PC-3 (cell line): Measurements from ENCODE around the gene ADAM15. TPM values are rescaled to one million over a fixed set of nuclear protein-coding genes. Genes with fewer than 3 reads are reported as not detected.

Experiments used
- ATAC-seq: fragments of 200-7000 bp; cut with Tn5 transposase; 2 replicates; pipeline ENCODE4 v1.9.1; 2020; ENCODE audit warnings: mild to moderate bottlenecking, moderate library complexity
- BruUV-seq: library from RNA; stranded (reverse); fragments of 400-500 nt; replicated peaks from 2 replicates; lab custom pipeline; 2021; lab: Mats Ljungman, UMichigan
- CTCF ChIA-PET: fragments of 300-600 bp; sonication (Branson Sonifier 250); formaldehyde crosslinking; loops from one replicate; lab custom pipeline; 2022; ENCODE audit warnings: antibody characterized with exemption; lab: Charles Lee
- POLR2A ChIA-PET: fragments of 300-600 bp; sonication (Branson Sonifier 250); formaldehyde crosslinking; loops from one replicate; lab custom pipeline; 2022; ENCODE audit warnings: antibody characterized with exemption; ENCODE audit not compliant: unreplicated experiment; lab: Charles Lee
- DNase-seq: peaks from one replicate; pipeline ENCODE4 v3.0.0-alpha.2; 2015
- H2AFZ ChIP-seq: fragments of 300-600 bp; sonication (generic); 2 replicates; pipeline ENCODE4 v1.6.0; 2016; ENCODE audit warnings: antibody characterized with exemption, low read length
- H3F3A ChIP-seq: fragments of 300-600 bp; sonication (generic); one replicate; pipeline ENCODE4 v1.6.0; 2017; ENCODE audit warnings: antibody characterized with exemption, low read length, control low read depth, mild to moderate bottlenecking; ENCODE audit not compliant: unreplicated experiment
- H3K27ac ChIP-seq: fragments of 300-600 bp; sonication (generic); 2 replicates; pipeline ENCODE4 v1.5.1; 2016; ENCODE audit warnings: mild to moderate bottlenecking, low read length
- H3K27me3 ChIP-seq: fragments of 300-600 bp; sonication (generic); 2 replicates; pipeline ENCODE4 v1.6.1; 2016; ENCODE audit warnings: low read length, mixed read lengths
- H3K36me3 ChIP-seq: fragments of 300-600 bp; sonication (generic); 2 replicates; pipeline ENCODE4 v1.6.1; 2016; ENCODE audit warnings: low read depth, mixed run types, low read length, mixed read lengths
- H3K4me1 ChIP-seq: fragments of 300-600 bp; sonication (generic); 2 replicates; pipeline ENCODE4 v1.5.1; 2016; ENCODE audit warnings: low read length; ENCODE audit not compliant: insufficient read depth
- H3K4me2 ChIP-seq: fragments of 300-600 bp; sonication (generic); 2 replicates; pipeline ENCODE4 v1.6.0; 2016; ENCODE audit warnings: low read length
- H3K4me3 ChIP-seq: fragments of 300-600 bp; sonication (generic); 2 replicates; pipeline ENCODE4 v1.5.1; 2016; ENCODE audit warnings: mild to moderate bottlenecking, low read length, mixed read lengths
- H3K79me2 ChIP-seq: fragments of 300-600 bp; sonication (generic); 2 replicates; pipeline ENCODE4 v1.6.1; 2017; ENCODE audit warnings: low read length, mixed read lengths
- H3K9ac ChIP-seq: fragments of 300-600 bp; sonication (generic); 2 replicates; pipeline ENCODE4 v1.6.0; 2016; ENCODE audit warnings: mild to moderate bottlenecking, low read length
- H3K9me2 ChIP-seq: fragments of 300-600 bp; sonication (generic); replicated peaks from 2 replicates; pipeline ENCODE4 v1.6.1; 2016; ENCODE audit warnings: mixed run types, low read length, mixed read lengths
- H3K9me3 ChIP-seq: fragments of 300-600 bp; sonication (generic); 2 replicates; pipeline ENCODE4 v1.6.1; 2016; ENCODE audit warnings: low read length, mixed read lengths
- H4K20me1 ChIP-seq: fragments of 300-600 bp; sonication (generic); 2 replicates; pipeline ENCODE4 v1.6.1; 2016; ENCODE audit warnings: low read length, mixed read lengths
- EZH2phosphoT487 ChIP-seq: fragments of 300-600 bp; sonication (generic); IDR thresholded peaks from 2 replicates; pipeline ENCODE4 v1.6.1; 2018; ENCODE audit warnings: mild to moderate bottlenecking, antibody characterized with exemption, low read length, borderline replicate concordance
- intact Hi-C: fragments of 100-400 bp; cut with micrococcal nuclease; formaldehyde crosslinking; loops from 2 replicates; pipeline ENCODE4 v1.9.0; 2023
- total RNA-seq: library from RNA; depleted of rRNA; stranded (reverse); fragments of >200 nt; gene quantifications from 2 replicates; pipeline ENCODE4 v1.2.3, GENCODE V29; 2014
- TF ChIP-seq, protein P1 (sequence below): fragments of 300-600 bp; sonication (generic); conservative IDR thresholded peaks from 2 replicates; pipeline ENCODE4 v1.5.1; 2017; ENCODE audit warnings: antibody characterized with exemption, low read depth, mild to moderate bottlenecking, low read length

Gene ADAM15
- total RNA-seq, 1 experiment from 2014 or later, result 334 TPM

DNA sequence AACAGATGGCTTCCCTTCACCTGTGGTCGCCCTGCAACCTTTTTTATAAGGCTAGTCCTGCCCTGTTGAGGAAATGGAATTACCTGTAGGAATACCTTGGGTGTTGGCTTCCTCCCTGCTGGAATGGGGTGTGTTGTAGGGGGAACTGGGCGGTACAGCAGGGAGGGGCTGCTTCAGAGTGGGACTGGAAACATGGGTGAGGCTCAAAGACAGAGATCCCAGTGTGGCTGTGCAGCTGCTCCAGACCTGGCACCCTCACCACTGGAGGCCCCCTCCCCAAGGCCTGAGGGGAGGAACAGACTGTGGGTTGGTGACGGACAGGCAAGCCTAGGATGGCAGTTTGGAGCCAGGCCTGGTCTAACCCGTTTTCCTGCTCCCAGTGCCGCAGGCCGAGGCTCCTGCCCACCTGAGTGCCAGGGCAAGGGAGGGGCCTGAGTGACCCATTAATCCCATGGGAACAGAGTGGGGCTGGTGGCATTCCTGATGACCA lies 32.0 kb downstream of the ADAM15 start:
- no peak for ATAC-seq
- no peak for TF ChIP-seq EZH2phosphoT487
- TF ChIP-seq, protein P1, sequence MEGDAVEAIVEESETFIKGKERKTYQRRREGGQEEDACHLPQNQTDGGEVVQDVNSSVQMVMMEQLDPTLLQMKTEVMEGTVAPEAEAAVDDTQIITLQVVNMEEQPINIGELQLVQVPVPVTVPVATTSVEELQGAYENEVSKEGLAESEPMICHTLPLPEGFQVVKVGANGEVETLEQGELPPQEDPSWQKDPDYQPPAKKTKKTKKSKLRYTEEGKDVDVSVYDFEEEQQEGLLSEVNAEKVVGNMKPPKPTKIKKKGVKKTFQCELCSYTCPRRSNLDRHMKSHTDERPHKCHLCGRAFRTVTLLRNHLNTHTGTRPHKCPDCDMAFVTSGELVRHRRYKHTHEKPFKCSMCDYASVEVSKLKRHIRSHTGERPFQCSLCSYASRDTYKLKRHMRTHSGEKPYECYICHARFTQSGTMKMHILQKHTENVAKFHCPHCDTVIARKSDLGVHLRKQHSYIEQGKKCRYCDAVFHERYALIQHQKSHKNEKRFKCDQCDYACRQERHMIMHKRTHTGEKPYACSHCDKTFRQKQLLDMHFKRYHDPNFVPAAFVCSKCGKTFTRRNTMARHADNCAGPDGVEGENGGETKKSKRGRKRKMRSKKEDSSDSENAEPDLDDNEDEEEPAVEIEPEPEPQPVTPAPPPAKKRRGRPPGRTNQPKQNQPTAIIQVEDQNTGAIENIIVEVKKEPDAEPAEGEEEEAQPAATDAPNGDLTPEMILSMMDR, result no peak
- peak overlapping the region; percentile 80 for H3K4me2 ChIP-seq
- peak; percentile 59 for DNase-seq
- H3K9me3 ChIP-seq, result no peaks in the 10 kb centered on the region
- POLR2A ChIA-PET, result no interaction called here
- no peaks in the 10 kb centered on the region for H3K79me2 ChIP-seq
- H3F3A ChIP-seq, result no peaks in the 10 kb centered on the region
- CTCF ChIA-PET, result interaction anchor here (0.6 kb wide), 1 partner anchor 12 kb away, joined by 8 read pairs; no protein-coding TSS in a partner anchor
- intact Hi-C loops, result no loop called here
- H3K4me1 ChIP-seq, result peaks cover 77% of the 10 kb centered on the region
- H3K9ac ChIP-seq, result no peak overlapping the region
- H3K27ac ChIP-seq, result no peak overlapping the region
- H4K20me1 ChIP-seq, result no peaks in the 10 kb centered on the region
- H3K27me3 ChIP-seq, result peaks cover 44% of the 10 kb centered on the region
- peak overlapping the region; percentile 71; the same call in 1 of the 2 replicates for H3K4me3 ChIP-seq
- no peaks in the 10 kb centered on the region for H3K9me2 ChIP-seq
- peak overlapping the region; percentile 41; the same call in 1 of the 2 replicates for H2AFZ ChIP-seq
- H3K36me3 ChIP-seq, result no peaks in the 10 kb centered on the region
- BruUV-seq, result no TSS peak

DNA sequence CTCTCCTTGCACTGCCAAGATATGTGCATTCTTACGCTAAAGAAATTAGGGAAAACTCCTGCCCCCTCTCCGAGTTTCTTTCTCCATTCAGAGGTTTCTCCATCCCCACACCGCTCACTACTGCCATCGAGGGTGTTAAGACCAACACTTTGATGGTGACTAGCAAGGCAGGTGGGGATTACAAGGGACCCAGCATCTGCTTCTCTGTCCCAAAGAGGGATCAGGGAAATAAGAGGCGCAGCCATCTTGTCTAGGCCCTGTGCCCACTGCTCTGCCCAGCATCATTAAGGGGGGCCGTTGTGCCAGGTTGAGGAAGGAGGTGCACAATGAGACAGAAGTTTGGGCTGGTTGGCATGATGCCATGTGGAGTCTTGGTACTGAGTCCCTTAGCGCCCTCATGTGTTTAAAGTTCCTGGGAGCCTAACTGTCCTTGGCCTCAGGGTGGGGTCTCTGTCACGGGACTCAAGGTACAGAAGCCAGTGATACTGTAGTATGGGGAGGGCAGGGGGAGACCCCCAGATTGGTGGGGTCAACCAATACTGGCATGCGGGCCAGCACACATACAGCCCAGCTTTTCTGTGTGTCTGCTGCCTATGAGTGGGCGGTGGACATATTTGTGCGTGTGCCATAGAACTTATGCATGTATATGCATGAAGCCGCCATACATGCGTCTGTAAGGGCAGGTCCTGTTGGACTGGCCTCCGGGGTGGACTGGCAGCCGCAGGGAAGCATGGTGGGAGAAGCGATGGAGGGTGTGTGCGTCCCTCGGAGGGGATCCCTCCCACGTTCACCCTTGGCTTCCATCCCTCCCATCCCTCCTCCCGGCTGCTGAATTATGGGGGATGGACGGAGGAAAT lies 33.0 kb downstream of the ADAM15 start:
- H2AFZ ChIP-seq, result peak overlapping the region; percentile 96
- ChIA-PET CTCF (interaction anchor here (0.6 to 1.8 kb wide), 13 partner anchors 14 to 524 kb away, joined by 3 to 41 read pairs (median 9); partner anchors contain the start of genes ADAM15, EFNA4, KRTCAP2 and PMVK), POLR2A (interaction anchor here (0.6 kb wide), 1 partner anchor 238 kb away, joined by 5 read pairs; no protein-coding TSS in a partner anchor)
- intact Hi-C loops, result loop anchor here (1.0 to 2.0 kb wide), 3 partner anchors 21 to 81 kb away; partner anchors contain the start of genes EFNA4 and ZBTB7B
- BruUV-seq, result no TSS peak
- no peak; the same call in 1 of the 2 replicates for ATAC-seq
- peak overlapping the region; percentile 99 for H3K4me2 ChIP-seq
- H4K20me1 ChIP-seq, result no peaks in the 10 kb centered on the region
- peaks cover 41% of the 10 kb centered on the region for H3K27me3 ChIP-seq
- DNase-seq, result peak; percentile 71
- peaks cover 69% of the 10 kb centered on the region for H3K4me1 ChIP-seq
- no peaks in the 10 kb centered on the region for H3K9me3 ChIP-seq
- no peaks in the 10 kb centered on the region for H3F3A ChIP-seq
- no peaks in the 10 kb centered on the region for H3K36me3 ChIP-seq
- no peak overlapping the region for H3K9ac ChIP-seq
- H3K4me3 ChIP-seq, result peak overlapping the region; percentile 73
- no peak overlapping the region for H3K27ac ChIP-seq
- no peak for TF ChIP-seq EZH2phosphoT487
- TF ChIP-seq, protein P1, result peak; percentile 61
- no peaks in the 10 kb centered on the region for H3K79me2 ChIP-seq
- no peaks in the 10 kb centered on the region for H3K9me2 ChIP-seq
